ENCODE data around the gene PSMD2. TPM values are rescaled to one million over a fixed set of nuclear protein-coding genes. Genes with fewer than 3 reads are reported as not detected.
A peak's percentile ranks its signal among the peaks of the same experiment; 100 is the strongest.

Gene PSMD2
- total RNA-seq, 2 donors from 2014 or later, result 75.0 to 83.7 TPM

- no peaks in the 10 kb centered on the region for H3K9me3 ChIP-seq
- ATAC-seq, result peak; percentile 27
- 13 to 23% methylated on average over 10 to 17 of the region's 17 CpGs for WGBS, 2 donors
These were observed 37.7 kb downstream of the PSMD2 start for GRCh38 chr3:184336547-184337398.

GRCh38 chr3:184337399-184337714, 38.3 kb downstream of the PSMD2 start, which contains the start of gene FAM131A:
Gene FAM131A, plus strand, starts transcription at chr3:184337600. Its CDS starts 31 bp downstream, at chr3:184337631.
- peak within 1 kb of the TSS; percentile 95 to 98 (median 96) for H3K27ac ChIP-seq
- H3K9me3 ChIP-seq, result no peaks in the 10 kb centered on the region
- intact Hi-C loops (cut with DNase I), result no loop called here
- H3K27me3 ChIP-seq, result no peaks in the 10 kb centered on the region
- H3K4me1 ChIP-seq, result peaks cover 32% of the 10 kb centered on the region
- ATAC-seq (no peak), DNase-seq (no peak)
- no peak for TF ChIP-seq POLR2A (IDR thresholded peaks at IDR 0.05)
- TF ChIP-seq CTCF (IDR thresholded peaks at IDR 0.05), result no peak
- H3K4me3 ChIP-seq, result peak within 1 kb of the TSS; percentile 55 to 87
- 58 to 74% methylated on average over 5 to 6 of the region's 6 CpGs for WGBS, 2 donors
- peaks cover 3 to 20% of the 10 kb centered on the region in 2 donors for H3K36me3 ChIP-seq (replicated peaks in 1 of 2; ENCODE audit: insufficient read depth in 1 of 2, low read depth in 2 of 2)

More at GRCh38 chr3:184336547-184337398, 37.7 kb downstream of the PSMD2 start:
- TF ChIP-seq CTCF (IDR thresholded peaks at IDR 0.05), result no peak
- peak in 1 of 3 donors; percentile 11 for TF ChIP-seq POLR2A (IDR thresholded peaks at IDR 0.05)
- Histone ChIP-seq H3K4me1 (peaks cover 28% of the 10 kb centered on the region), H3K4me3 (peak overlapping the region; percentile 55 to 87), H3K36me3 (replicated peaks in 1 of 2; ENCODE audit: insufficient read depth in 1 of 2, low read depth in 2 of 2) (peaks cover 9 to 25% of the 10 kb centered on the region in 2 donors), H3K27me3 (no peaks in the 10 kb centered on the region), H3K27ac (peak overlapping the region; percentile 95 to 98 (median 96))
- DNase-seq, result peak in 2 of 4 donors; percentile 37 to 45
- intact Hi-C loops (cut with DNase I), result no loop called here

- intact Hi-C loops (cut with DNase I), result no loop called here
- WGBS, 2 donors, result 62 to 65% methylated on average over 7 of the region's 7 CpGs
These were observed 38.9 kb downstream of the PSMD2 start for GRCh38 chr3:184337981-184338380.

GRCh38 chr3:184338511-184338945, 39.5 kb downstream of the PSMD2 start:
- Histone ChIP-seq H3K4me1 (peaks cover 32% of the 10 kb centered on the region), H3K27ac (peak overlapping the region in 2 of 4 donors; percentile 39 to 96), H3K4me3 (no peak overlapping the region), H3K36me3 (replicated peaks in 1 of 2; ENCODE audit: insufficient read depth in 1 of 2, low read depth in 2 of 2) (peaks cover 0 to 11% of the 10 kb centered on the region in 2 donors), H3K9me3 (no peaks in the 10 kb centered on the region), H3K27me3 (no peaks in the 10 kb centered on the region)
- WGBS, 2 donors, result 66 to 92% methylated on average over 11 to 36 of the region's 37 CpGs
- ATAC-seq (no peak), DNase-seq (peak; percentile 50 to 66 (median 63))
- TF ChIP-seq CTCF (IDR thresholded peaks at IDR 0.05) (no peak), POLR2A (IDR thresholded peaks at IDR 0.05) (no peak)
- intact Hi-C loops (cut with DNase I), result no loop called here

More at GRCh38 chr3:184337981-184338380, 38.9 kb downstream of the PSMD2 start:
- no peak for TF ChIP-seq CTCF (IDR thresholded peaks at IDR 0.05)
- TF ChIP-seq POLR2A (IDR thresholded peaks at IDR 0.05), result no peak
- no peak for ATAC-seq
- Histone ChIP-seq H3K4me1 (peaks cover 32% of the 10 kb centered on the region), H3K27me3 (no peaks in the 10 kb centered on the region), H3K4me3 (no peak overlapping the region), H3K9me3 (no peaks in the 10 kb centered on the region), H3K27ac (peak overlapping the region in 2 of 4 donors; percentile 39 to 96), H3K36me3 (replicated peaks in 1 of 2; ENCODE audit: insufficient read depth in 1 of 2, low read depth in 2 of 2) (peaks cover 0 to 16% of the 10 kb centered on the region in 2 donors)
- no peak for DNase-seq
